Vagina (tissue), 2 donors: ENCODE results near the gene MYO10. TPM values are rescaled to one million over a fixed set of nuclear protein-coding genes. Genes with fewer than 3 reads are reported as not detected.

Source experiments
- DNase-seq, 2 donors: peaks; one replicate each; pipeline ENCODE4 v3.0.0-alpha.2; 2017; ENCODE audit errors: extremely low spot score in 2 of 2
- H3K27ac ChIP-seq: fragments of 200-600 bp; sonication (generic); one replicate; pipeline ENCODE4 v1.5.1; 2019
- H3K27me3 ChIP-seq: fragments of 200-600 bp; sonication (generic); one replicate; pipeline ENCODE4 v1.5.1; 2019
- H3K36me3 ChIP-seq, 2 donors: fragments of 200-600 bp; sonication (generic); one replicate each; pipeline ENCODE4 v1.5.1; 2017 to 2019
- H3K4me1 ChIP-seq: fragments of 200-600 bp; sonication (generic); one replicate; pipeline ENCODE4 v1.5.1; 2019
- H3K4me3 ChIP-seq, 2 donors: fragments of 200-600 bp; sonication (generic); 1 replicate in 1 of 2; 2 replicates in 1 of 2; pipeline ENCODE4 v1.5.1; 2016 to 2019
- H3K9me3 ChIP-seq: fragments of 200-600 bp; sonication (generic); one replicate; pipeline ENCODE4 v1.5.1; 2019
- CTCF ChIP-seq, 3 experiments: fragments of 450-650 bp in 2 of 3; fragments of 200-600 bp in 1 of 3; sonication (generic) in 1 of 3; IDR thresholded peaks; one replicate each; pipeline ENCODE4 v1.5.1; 2017 to 2019; ENCODE audit warnings: antibody characterized with exemption in 3 of 3, mild to moderate bottlenecking in 2 of 3, moderate library complexity in 2 of 3
- POLR2A ChIP-seq, 2 donors: fragments of 450-650 bp; IDR thresholded peaks; one replicate each; pipeline ENCODE4 v1.6.1; 2017; ENCODE audit warnings: antibody characterized with exemption in 2 of 2, mild to moderate bottlenecking in 2 of 2, moderate library complexity in 2 of 2
- POLR2AphosphoS5 ChIP-seq, 2 donors: sonication (generic); formaldehyde crosslinking; IDR thresholded peaks; one replicate each; pipeline ENCODE4 v1.9.0; 2017; ENCODE audit warnings: antibody characterized with exemption in 2 of 2, mild to moderate bottlenecking in 2 of 2, low read depth in 1 of 2; ENCODE audit not compliant: insufficient read depth in 1 of 2
- intact Hi-C: fragments of 100-400 bp; cut with DNase I; formaldehyde crosslinking; loops from one replicate; pipeline ENCODE4 v1.15.1; 2023
- total RNA-seq: library from RNA; depleted of rRNA; stranded (reverse); fragments of >200 nt; gene quantifications from one replicate; pipeline ENCODE4 v1.2.3, GENCODE V29; 2016

The MYO10 gene
- total RNA-seq, 1 donor from 2014 or later: 22.1 TPM

GRCh38 chr5:16791036-16791705 lies 144.9 kb downstream of the MYO10 start:
- no peak overlapping the region for H3K4me3 ChIP-seq
- intact Hi-C loops: loop anchor here (5.0 kb wide), 1 partner anchor 396 kb away; no protein-coding TSS in a partner anchor
- no peaks in the 10 kb centered on the region for H3K36me3 ChIP-seq
- H3K27ac ChIP-seq: no peak overlapping the region
- no peaks in the 10 kb centered on the region for H3K27me3 ChIP-seq
- TF ChIP-seq POLR2A (IDR thresholded peaks at IDR 0.05): no peak
- peak; percentile 43 to 77 (median 72) for TF ChIP-seq CTCF (IDR thresholded peaks at IDR 0.05)
- TF ChIP-seq POLR2AphosphoS5 (IDR thresholded peaks at IDR 0.05; ENCODE audit: insufficient read depth in 1 of 2, low read depth in 1 of 2): peak in 1 of 2 donors; percentile 19
- no peaks in the 10 kb centered on the region for H3K9me3 ChIP-seq
- H3K4me1 ChIP-seq: peaks cover 8% of the 10 kb centered on the region
- DNase-seq: no peak

- H3K9me3 ChIP-seq: no peaks in the 10 kb centered on the region
- peaks cover 8% of the 10 kb centered on the region for H3K4me1 ChIP-seq
- H3K4me3 ChIP-seq: no peak overlapping the region
- no peak for DNase-seq
- H3K36me3 ChIP-seq: no peaks in the 10 kb centered on the region
- H3K27me3 ChIP-seq: no peaks in the 10 kb centered on the region
- TF ChIP-seq POLR2A (IDR thresholded peaks at IDR 0.05) (no peak), POLR2AphosphoS5 (IDR thresholded peaks at IDR 0.05; ENCODE audit: insufficient read depth in 1 of 2, low read depth in 1 of 2) (no peak), CTCF (IDR thresholded peaks at IDR 0.05) (no peak)
- intact Hi-C loops: no loop called here
- no peak overlapping the region for H3K27ac ChIP-seq
Measured at GRCh38 chr5:16788957-16789356, 147.1 kb downstream of the MYO10 start.

- H3K36me3 ChIP-seq: peaks cover 0 to 3% of the 10 kb centered on the region in 2 donors
- peaks cover 8% of the 10 kb centered on the region for H3K4me1 ChIP-seq
- no peak overlapping the region for H3K27ac ChIP-seq
- TF ChIP-seq POLR2A (IDR thresholded peaks at IDR 0.05) (no peak), CTCF (IDR thresholded peaks at IDR 0.05) (no peak), POLR2AphosphoS5 (IDR thresholded peaks at IDR 0.05; ENCODE audit: insufficient read depth in 1 of 2, low read depth in 1 of 2) (no peak)
- no peak for DNase-seq
- no peak overlapping the region for H3K4me3 ChIP-seq
- H3K9me3 ChIP-seq: no peaks in the 10 kb centered on the region
- intact Hi-C loops: no loop called here
- no peaks in the 10 kb centered on the region for H3K27me3 ChIP-seq
Measured at GRCh38 chr5:16787278-16787677, 148.8 kb downstream of the MYO10 start.

GRCh38 chr5:16784843-16785791 lies 151.0 kb downstream of the MYO10 start:
- no peak for TF ChIP-seq POLR2AphosphoS5 (IDR thresholded peaks at IDR 0.05; ENCODE audit: insufficient read depth in 1 of 2, low read depth in 1 of 2)
- no peak for TF ChIP-seq CTCF (IDR thresholded peaks at IDR 0.05)
- TF ChIP-seq POLR2A (IDR thresholded peaks at IDR 0.05): no peak
- Histone ChIP-seq H3K4me3 (no peak overlapping the region), H3K36me3 (peaks cover 0 to 7% of the 10 kb centered on the region in 2 donors), H3K27me3 (no peaks in the 10 kb centered on the region), H3K4me1 (no peaks in the 10 kb centered on the region), H3K27ac (no peak overlapping the region), H3K9me3 (no peaks in the 10 kb centered on the region)
- intact Hi-C loops: no loop called here
- no peak for DNase-seq
